Fibroblast of skin of scalp (primary cell): ENCODE data around the gene ADGB.

Source experiments
- DNase-seq: peaks from one replicate; pipeline ENCODE4 v3.0.0-alpha.2; 2013

The ADGB gene

GRCh38 chr6:146635165-146635564, 36.4 kb downstream of the ADGB start:
- no peak for DNase-seq

- DNase-seq: no peak
Measured at GRCh38 chr6:146636481-146636880, 37.7 kb downstream of the ADGB start.

- DNase-seq: no peak
Measured at GRCh38 chr6:146642921-146643320, 44.1 kb downstream of the ADGB start.

GRCh38 chr6:146650799-146651481, 52.2 kb downstream of the ADGB start:
- no peak for DNase-seq

GRCh38 chr6:146651482-146651863, 52.7 kb downstream of the ADGB start:
- DNase-seq: no peak

GRCh38 chr6:146657432-146657831, 58.7 kb downstream of the ADGB start:
- no peak for DNase-seq

- DNase-seq: peak; percentile 6
Measured at GRCh38 chr6:146664871-146665360, 66.1 kb downstream of the ADGB start.

GRCh38 chr6:146666909-146667308, 68.1 kb downstream of the ADGB start:
- DNase-seq: no peak

- no peak for DNase-seq
Measured at GRCh38 chr6:146670161-146670560, 71.4 kb downstream of the ADGB start.

- no peak for DNase-seq
Measured at GRCh38 chr6:146673069-146673468, 74.3 kb downstream of the ADGB start.

- no peak for DNase-seq
Measured at GRCh38 chr6:146679386-146679785, 80.6 kb downstream of the ADGB start.

- DNase-seq: no peak
Measured at GRCh38 chr6:146682919-146683318, 84.1 kb downstream of the ADGB start.

GRCh38 chr6:146689806-146690205, 91.0 kb downstream of the ADGB start:
- DNase-seq: no peak

GRCh38 chr6:146693342-146693741, 94.6 kb downstream of the ADGB start:
- DNase-seq: no peak

GRCh38 chr6:146697921-146698320, 99.1 kb downstream of the ADGB start:
- DNase-seq: no peak

- peak; percentile 85 for DNase-seq
Measured at GRCh38 chr6:146700078-146700686, 101.4 kb downstream of the ADGB start.

GRCh38 chr6:146701632-146702031, 102.9 kb downstream of the ADGB start:
- DNase-seq: no peak

GRCh38 chr6:146709036-146709622, 110.4 kb downstream of the ADGB start:
- no peak for DNase-seq

- no peak for DNase-seq
Measured at GRCh38 chr6:146719387-146719786, 120.6 kb downstream of the ADGB start.

GRCh38 chr6:146739696-146740095, 140.9 kb downstream of the ADGB start:
- DNase-seq: no peak

GRCh38 chr6:146741609-146742008, 142.8 kb downstream of the ADGB start:
- no peak for DNase-seq

- no peak for DNase-seq
Measured at GRCh38 chr6:146753306-146753705, 154.5 kb downstream of the ADGB start.

GRCh38 chr6:146767632-146768031, 168.9 kb downstream of the ADGB start:
- no peak for DNase-seq

GRCh38 chr6:146768722-146769121, 169.9 kb downstream of the ADGB start:
- no peak for DNase-seq
